OCI-LY1 (cell line): Measurements from ENCODE around the gene CCR6.

ENCODE experiments used
- CTCF ChIP-seq: fragments of 200-600 bp; sonication (generic), shearing (Covaris generic); IDR thresholded peaks from 2 replicates; pipeline ENCODE4 v1.5.1; 2017; ENCODE audit warnings: mild to moderate bottlenecking, antibody characterized with exemption, low read length, moderate library complexity, mixed read lengths
- EZH2 ChIP-seq: fragments of 200-600 bp; sonication (generic), shearing (Covaris generic); IDR thresholded peaks from 2 replicates; pipeline ENCODE4 v1.8.0; 2017; ENCODE audit warnings: borderline replicate concordance, mixed run types, mild to moderate bottlenecking, antibody characterized with exemption, low read length, moderate library complexity, mixed read lengths

- TF ChIP-seq CTCF (no peak), EZH2 (no peak)
Measured at GRCh38 chr6:167092672-167093339, 30.1 kb upstream of the CCR6 start.
